Prostate gland (tissue), 2 donors: Measurements from ENCODE around the gene TYW3.

ENCODE experiments used
- CTCF ChIP-seq, 4 experiments: fragments of 200-600 bp in 2 of 4; fragments of 450-650 bp in 2 of 4; sonication (generic) in 2 of 4; IDR thresholded peaks; 1 replicate in 3 of 4; 2 replicates in 1 of 4; pipeline ENCODE4 v1.5.1; 2016 to 2019; ENCODE audit warnings: antibody characterized with exemption in 4 of 4, mild to moderate bottlenecking in 2 of 4, moderate library complexity in 2 of 4
- POLR2A ChIP-seq: fragments of 450-650 bp; IDR thresholded peaks from one replicate; pipeline ENCODE4 v1.6.1; 2016; ENCODE audit warnings: antibody characterized with exemption, mild to moderate bottlenecking
- POLR2AphosphoS5 ChIP-seq: sonication (generic); formaldehyde crosslinking; IDR thresholded peaks from one replicate; pipeline ENCODE4 v1.6.1; 2017; ENCODE audit warnings: antibody characterized with exemption

- TF ChIP-seq CTCF (IDR thresholded peaks at IDR 0.05), result no peak
- TF ChIP-seq POLR2AphosphoS5, result no peak
- TF ChIP-seq POLR2A, result no peak
These were observed 17.8 kb upstream of the TYW3 start for GRCh38 chr1:74715236-74715502.
